ENCODE data around the gene IMPDH1.

- TF ChIP-seq, protein P1, sequence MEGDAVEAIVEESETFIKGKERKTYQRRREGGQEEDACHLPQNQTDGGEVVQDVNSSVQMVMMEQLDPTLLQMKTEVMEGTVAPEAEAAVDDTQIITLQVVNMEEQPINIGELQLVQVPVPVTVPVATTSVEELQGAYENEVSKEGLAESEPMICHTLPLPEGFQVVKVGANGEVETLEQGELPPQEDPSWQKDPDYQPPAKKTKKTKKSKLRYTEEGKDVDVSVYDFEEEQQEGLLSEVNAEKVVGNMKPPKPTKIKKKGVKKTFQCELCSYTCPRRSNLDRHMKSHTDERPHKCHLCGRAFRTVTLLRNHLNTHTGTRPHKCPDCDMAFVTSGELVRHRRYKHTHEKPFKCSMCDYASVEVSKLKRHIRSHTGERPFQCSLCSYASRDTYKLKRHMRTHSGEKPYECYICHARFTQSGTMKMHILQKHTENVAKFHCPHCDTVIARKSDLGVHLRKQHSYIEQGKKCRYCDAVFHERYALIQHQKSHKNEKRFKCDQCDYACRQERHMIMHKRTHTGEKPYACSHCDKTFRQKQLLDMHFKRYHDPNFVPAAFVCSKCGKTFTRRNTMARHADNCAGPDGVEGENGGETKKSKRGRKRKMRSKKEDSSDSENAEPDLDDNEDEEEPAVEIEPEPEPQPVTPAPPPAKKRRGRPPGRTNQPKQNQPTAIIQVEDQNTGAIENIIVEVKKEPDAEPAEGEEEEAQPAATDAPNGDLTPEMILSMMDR (IDR thresholded peaks at IDR 0.05; ENCODE audit: poor library complexity, severe bottlenecking), result no peak
- TF ChIP-seq, protein P2, sequence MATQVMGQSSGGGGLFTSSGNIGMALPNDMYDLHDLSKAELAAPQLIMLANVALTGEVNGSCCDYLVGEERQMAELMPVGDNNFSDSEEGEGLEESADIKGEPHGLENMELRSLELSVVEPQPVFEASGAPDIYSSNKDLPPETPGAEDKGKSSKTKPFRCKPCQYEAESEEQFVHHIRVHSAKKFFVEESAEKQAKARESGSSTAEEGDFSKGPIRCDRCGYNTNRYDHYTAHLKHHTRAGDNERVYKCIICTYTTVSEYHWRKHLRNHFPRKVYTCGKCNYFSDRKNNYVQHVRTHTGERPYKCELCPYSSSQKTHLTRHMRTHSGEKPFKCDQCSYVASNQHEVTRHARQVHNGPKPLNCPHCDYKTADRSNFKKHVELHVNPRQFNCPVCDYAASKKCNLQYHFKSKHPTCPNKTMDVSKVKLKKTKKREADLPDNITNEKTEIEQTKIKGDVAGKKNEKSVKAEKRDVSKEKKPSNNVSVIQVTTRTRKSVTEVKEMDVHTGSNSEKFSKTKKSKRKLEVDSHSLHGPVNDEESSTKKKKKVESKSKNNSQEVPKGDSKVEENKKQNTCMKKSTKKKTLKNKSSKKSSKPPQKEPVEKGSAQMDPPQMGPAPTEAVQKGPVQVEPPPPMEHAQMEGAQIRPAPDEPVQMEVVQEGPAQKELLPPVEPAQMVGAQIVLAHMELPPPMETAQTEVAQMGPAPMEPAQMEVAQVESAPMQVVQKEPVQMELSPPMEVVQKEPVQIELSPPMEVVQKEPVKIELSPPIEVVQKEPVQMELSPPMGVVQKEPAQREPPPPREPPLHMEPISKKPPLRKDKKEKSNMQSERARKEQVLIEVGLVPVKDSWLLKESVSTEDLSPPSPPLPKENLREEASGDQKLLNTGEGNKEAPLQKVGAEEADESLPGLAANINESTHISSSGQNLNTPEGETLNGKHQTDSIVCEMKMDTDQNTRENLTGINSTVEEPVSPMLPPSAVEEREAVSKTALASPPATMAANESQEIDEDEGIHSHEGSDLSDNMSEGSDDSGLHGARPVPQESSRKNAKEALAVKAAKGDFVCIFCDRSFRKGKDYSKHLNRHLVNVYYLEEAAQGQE (IDR thresholded peaks at IDR 0.05; ENCODE audit: borderline replicate concordance), result no peak
- no peak for TF ChIP-seq EZH2 (IDR thresholded peaks at IDR 0.05; ENCODE audit: borderline replicate concordance, insufficient read depth, low read length, poor library complexity, severe bottlenecking)
- TF ChIP-seq EP300 (conservative IDR thresholded peaks at IDR 0.05; ENCODE audit: poor library complexity, severe bottlenecking), result no peak
Measured at GRCh38 chr7:128391805-128392204, 18.0 kb downstream of the IMPDH1 start.
